Measurements from ENCODE around the gene PPP1R13L.

PPP1R13L gene

GRCh38 chr19:45364696-45365095, 40.2 kb downstream of the PPP1R13L start:
- DNase-seq, result no peak

GRCh38 chr19:45363861-45364459, 40.9 kb downstream of the PPP1R13L start:
- no peak for DNase-seq

- no peak for DNase-seq
These were observed 42.6 kb downstream of the PPP1R13L start for GRCh38 chr19:45362291-45362690.

GRCh38 chr19:45361608-45362007, 43.3 kb downstream of the PPP1R13L start:
- DNase-seq, result no peak

GRCh38 chr19:45358213-45358792, 46.6 kb downstream of the PPP1R13L start:
- DNase-seq, result no peak

- no peak for DNase-seq
These were observed 47.5 kb downstream of the PPP1R13L start for GRCh38 chr19:45357445-45357783.

GRCh38 chr19:45356760-45357444, 48.0 kb downstream of the PPP1R13L start:
- no peak for DNase-seq

GRCh38 chr19:45355910-45356309, 49.0 kb downstream of the PPP1R13L start:
- no peak for DNase-seq

- DNase-seq, result no peak
These were observed 49.5 kb downstream of the PPP1R13L start for GRCh38 chr19:45355402-45355801.

GRCh38 chr19:45354241-45354842, 50.5 kb downstream of the PPP1R13L start:
- DNase-seq, result no peak

GRCh38 chr19:45352914-45353796, 51.7 kb downstream of the PPP1R13L start:
- no peak for DNase-seq

- no peak for DNase-seq
These were observed 52.4 kb downstream of the PPP1R13L start for GRCh38 chr19:45352471-45352870.

- no peak for DNase-seq
These were observed 52.8 kb downstream of the PPP1R13L start for GRCh38 chr19:45352062-45352461.

GRCh38 chr19:45351401-45351952, 53.4 kb downstream of the PPP1R13L start:
- no peak for DNase-seq

GRCh38 chr19:45350477-45351058, 54.3 kb downstream of the PPP1R13L start:
- DNase-seq, result no peak

GRCh38 chr19:45349430-45349941, 55.4 kb downstream of the PPP1R13L start:
- DNase-seq, result no peak

GRCh38 chr19:45349126-45349415, 55.8 kb downstream of the PPP1R13L start:
- no peak for DNase-seq

- DNase-seq, result no peak
These were observed 56.3 kb downstream of the PPP1R13L start for GRCh38 chr19:45348367-45349125.

GRCh38 chr19:45347570-45348366, 57.1 kb downstream of the PPP1R13L start:
- no peak for DNase-seq

- DNase-seq, result no peak
These were observed 58.4 kb downstream of the PPP1R13L start for GRCh38 chr19:45346449-45346848.

GRCh38 chr19:45345506-45345860, 59.4 kb downstream of the PPP1R13L start:
- DNase-seq, result no peak

All from fibroblast of skin of back (primary cell).